AG10803 (cell line): Measurements from ENCODE around the gene TNS3.

Experiments
- DNase-seq: peaks from one replicate; pipeline ENCODE4 v3.0.0; 2010; ENCODE audit warnings: low read depth
- H3K4me3 ChIP-seq: 2 replicates; pipeline ENCODE4 v1.5.1; 2011; ENCODE audit warnings: mild to moderate bottlenecking, low read length, control low read depth
- TF ChIP-seq, protein P1 (sequence below): conservative IDR thresholded peaks from 2 replicates; pipeline ENCODE4 v1.5.1; 2011; ENCODE audit warnings: mild to moderate bottlenecking, low read length, control low read depth, inconsistent platforms

TNS3 gene

DNA sequence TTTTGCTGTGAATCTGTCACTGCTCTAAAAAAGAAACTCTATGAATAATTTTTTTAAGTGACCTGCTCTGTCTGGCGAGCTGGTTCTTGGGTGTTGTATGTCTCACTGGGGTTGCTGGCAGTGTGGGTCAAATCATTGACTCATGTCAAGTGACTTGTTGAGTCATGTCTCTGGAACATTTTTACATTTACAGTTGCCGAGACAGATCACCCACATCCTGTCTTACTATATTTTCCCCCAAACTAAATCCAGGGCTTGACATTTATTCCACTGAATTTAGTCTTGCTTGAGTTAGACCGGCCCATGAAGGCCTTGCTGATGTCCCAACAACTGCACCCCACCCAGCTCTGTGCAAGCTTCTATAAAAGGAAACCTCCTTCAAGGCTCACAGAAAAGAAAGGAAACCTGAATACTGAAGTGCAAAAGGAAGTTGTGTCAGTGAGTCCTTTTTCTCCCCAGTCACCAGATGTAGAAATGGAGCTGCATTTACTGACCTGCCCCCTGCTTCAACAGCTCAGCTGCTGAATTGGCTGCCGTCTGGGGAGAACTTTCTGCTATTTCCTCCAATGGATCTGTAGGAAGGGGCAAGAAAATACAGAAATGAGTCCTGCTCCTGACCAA is 290.3 kb downstream of the TNS3 start:
- H3K4me3 ChIP-seq: no peak overlapping the region
- TF ChIP-seq, protein P1, sequence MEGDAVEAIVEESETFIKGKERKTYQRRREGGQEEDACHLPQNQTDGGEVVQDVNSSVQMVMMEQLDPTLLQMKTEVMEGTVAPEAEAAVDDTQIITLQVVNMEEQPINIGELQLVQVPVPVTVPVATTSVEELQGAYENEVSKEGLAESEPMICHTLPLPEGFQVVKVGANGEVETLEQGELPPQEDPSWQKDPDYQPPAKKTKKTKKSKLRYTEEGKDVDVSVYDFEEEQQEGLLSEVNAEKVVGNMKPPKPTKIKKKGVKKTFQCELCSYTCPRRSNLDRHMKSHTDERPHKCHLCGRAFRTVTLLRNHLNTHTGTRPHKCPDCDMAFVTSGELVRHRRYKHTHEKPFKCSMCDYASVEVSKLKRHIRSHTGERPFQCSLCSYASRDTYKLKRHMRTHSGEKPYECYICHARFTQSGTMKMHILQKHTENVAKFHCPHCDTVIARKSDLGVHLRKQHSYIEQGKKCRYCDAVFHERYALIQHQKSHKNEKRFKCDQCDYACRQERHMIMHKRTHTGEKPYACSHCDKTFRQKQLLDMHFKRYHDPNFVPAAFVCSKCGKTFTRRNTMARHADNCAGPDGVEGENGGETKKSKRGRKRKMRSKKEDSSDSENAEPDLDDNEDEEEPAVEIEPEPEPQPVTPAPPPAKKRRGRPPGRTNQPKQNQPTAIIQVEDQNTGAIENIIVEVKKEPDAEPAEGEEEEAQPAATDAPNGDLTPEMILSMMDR: no peak
- DNase-seq: peak; percentile 95

- DNase-seq: no peak
- TF ChIP-seq, protein P1: no peak
- H3K4me3 ChIP-seq: no peak overlapping the region
Measured at GRCh38 chr7:47290867-47291266, 291.0 kb downstream of the TNS3 start.

GRCh38 chr7:47290466-47290865 is 291.4 kb downstream of the TNS3 start:
- TF ChIP-seq, protein P1: no peak
- no peak overlapping the region for H3K4me3 ChIP-seq
- DNase-seq: no peak

GRCh38 chr7:47288060-47288459 is 293.9 kb downstream of the TNS3 start:
- no peak for DNase-seq
- H3K4me3 ChIP-seq: no peak overlapping the region
- TF ChIP-seq, protein P1: no peak

- TF ChIP-seq, protein P1: peak; percentile 76
- DNase-seq: peak; percentile 98
- no peak overlapping the region for H3K4me3 ChIP-seq
Measured at GRCh38 chr7:47285860-47286491, 295.9 kb downstream of the TNS3 start.

DNA sequence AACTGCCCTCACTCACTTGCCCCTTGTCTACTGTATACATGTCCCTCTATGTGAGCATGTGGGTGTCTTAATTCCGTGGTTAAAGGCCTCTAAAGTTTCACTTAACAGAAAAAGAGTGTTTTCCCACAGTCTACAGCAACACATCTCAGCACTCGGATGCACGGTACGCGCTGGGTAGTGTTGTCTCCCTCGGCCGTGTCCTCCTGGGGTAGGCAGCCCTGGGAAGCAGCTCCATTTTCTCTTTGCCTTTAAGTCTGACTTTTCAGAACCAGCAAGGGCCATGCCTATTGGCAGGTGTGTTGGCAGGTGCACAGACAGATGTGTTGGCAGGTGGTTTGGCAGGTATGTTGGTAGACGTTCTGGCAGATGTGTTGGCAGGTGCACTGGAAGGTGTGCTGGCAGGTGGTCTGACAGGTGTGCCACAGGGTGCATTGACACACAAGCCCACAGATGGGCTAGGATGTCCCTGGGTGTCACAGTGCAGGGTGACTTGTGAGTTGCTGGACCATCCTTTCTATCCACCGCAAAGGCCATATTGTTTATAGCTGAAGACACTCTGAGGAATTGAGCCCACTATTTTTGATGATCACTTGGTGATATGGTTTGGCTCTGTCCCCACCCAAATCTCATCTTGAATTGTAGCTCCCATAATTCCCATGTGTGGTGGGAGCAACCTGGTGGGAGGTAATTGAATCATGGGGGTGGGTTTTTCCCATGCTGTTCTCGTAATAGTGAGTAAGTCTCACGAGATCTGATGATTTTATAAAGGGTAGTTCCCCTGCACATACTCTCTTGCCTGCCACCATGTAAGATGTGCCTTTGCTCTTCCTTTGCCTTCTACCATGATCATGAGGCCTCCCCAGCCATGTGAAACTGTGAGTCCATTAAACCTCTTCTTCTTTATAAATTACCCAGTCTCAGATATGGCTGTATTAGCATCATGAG is 296.9 kb downstream of the TNS3 start:
- TF ChIP-seq, protein P1: no peak
- no peak overlapping the region for H3K4me3 ChIP-seq

More for the DNA sequence above, 296.9 kb downstream of the TNS3 start:
- no peak for DNase-seq
